TTC549 (cell line): Measurements from ENCODE around the gene ARHGAP32.

ENCODE experiments used
- FAIRE-seq: peaks from 2 replicates; lab custom pipeline; 2012; peaks lifted over from hg19 to GRCh38; lab: Jason Lieb, UNC

Gene ARHGAP32

DNA sequence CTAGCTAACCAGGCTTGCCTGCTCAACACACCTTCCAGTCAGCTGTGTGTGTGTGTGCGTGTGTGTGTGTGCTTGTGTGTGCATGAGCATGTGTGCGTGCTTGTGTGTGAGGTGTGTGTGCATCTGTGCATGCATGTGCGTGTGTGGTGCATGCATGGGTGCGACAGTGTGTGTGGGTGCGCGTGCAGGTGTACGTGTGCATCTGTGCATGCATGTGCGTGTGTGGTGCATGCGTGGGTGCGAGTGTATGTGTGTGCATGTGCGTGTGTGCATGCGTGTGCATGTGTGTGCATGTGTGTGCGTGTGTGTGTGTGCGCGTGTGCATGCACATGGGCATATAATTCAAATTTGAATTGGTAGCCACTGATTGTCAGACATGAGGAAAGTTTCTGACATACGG, 239.0 kb downstream of the ARHGAP32 start:
- FAIRE-seq: no peak

DNA sequence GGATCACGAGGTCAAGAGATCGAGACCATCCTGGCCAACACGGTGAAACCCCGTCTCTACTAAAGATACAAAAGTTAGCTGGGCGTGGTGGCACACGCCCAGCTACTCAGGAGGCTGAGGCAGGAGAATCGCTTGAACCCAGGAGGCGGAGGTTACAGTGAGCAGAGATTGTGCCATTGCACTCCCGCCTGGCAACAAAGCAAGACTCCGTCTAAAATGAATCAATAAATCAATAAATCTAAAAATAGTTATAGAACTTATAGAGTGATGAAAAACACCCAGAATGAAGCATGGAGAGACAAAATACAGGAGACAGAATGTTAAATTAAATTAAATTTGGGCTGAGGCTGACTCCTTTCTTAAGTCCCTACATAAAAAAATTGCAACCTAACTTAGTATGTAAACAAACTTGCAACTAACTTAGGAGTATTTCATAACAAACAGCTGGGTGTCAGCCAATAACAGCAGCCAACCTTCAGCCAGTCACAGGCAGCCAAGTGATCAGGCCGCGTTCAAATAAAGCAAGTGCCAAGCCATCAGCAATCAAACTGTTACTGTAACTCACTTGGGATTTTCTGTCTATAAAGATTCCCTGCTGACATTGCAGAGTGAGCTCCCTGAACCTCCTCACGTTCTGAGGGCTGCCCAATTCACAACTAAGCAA, 242.2 kb downstream of the ARHGAP32 start:
- FAIRE-seq: no peak

DNA sequence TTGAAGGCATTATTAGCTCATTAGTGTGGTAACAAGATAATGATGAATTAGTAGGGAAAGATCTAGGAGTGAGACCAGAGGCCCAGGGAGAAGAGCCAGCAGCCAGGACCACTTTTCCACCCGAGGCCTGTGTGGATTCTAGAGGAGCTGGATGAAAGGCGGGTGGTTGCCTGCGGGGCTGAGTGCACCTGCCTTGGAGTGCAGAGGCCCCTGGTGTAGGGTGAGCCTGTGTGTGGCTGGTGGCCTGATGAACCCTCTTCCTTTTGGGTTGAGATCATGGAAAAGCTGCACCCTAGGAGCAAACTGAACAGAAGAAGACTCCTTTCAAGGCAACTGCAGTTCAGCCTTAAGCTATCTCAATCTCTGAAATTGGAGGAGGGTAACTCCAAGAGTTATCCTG, 243.5 kb downstream of the ARHGAP32 start:
- FAIRE-seq: no peak

DNA sequence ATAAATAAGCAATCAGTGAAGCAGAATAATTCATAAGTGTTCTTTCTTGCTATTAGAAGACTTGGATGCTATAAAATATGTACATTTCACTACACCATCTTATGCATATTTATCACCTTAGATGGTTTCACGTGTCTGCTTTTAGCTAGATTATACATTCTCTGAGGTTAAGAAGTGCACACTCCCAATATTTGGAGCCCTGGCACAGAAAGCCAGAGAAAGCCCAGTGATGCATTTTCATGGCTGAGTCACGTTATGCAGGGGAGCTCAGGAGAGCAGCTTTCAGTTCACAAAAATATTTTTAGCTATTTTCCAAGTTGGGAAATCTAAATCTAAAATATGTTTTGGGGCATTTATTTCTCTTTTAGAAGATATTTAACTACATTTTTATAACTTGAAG, 244.4 kb downstream of the ARHGAP32 start:
- FAIRE-seq: no peak

DNA sequence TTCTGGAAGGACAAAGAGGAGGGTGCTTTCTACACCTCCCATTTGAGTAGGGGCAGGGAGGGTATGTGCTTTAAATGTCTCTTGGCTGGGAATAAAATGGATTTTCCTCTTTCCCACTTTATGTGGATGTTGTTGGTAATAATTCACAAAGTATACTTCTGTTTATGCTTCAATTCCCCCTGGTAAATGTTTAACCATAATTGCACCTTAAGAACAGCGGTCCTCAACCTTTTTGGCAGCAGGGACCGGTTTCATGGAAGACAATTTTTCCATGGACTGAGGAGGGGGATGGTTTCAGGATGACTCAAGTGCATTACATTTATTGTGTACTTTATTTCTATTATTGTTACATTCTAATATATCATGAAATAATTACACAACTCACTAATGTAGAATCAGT, 245.5 kb downstream of the ARHGAP32 start:
- FAIRE-seq: no peak

DNA sequence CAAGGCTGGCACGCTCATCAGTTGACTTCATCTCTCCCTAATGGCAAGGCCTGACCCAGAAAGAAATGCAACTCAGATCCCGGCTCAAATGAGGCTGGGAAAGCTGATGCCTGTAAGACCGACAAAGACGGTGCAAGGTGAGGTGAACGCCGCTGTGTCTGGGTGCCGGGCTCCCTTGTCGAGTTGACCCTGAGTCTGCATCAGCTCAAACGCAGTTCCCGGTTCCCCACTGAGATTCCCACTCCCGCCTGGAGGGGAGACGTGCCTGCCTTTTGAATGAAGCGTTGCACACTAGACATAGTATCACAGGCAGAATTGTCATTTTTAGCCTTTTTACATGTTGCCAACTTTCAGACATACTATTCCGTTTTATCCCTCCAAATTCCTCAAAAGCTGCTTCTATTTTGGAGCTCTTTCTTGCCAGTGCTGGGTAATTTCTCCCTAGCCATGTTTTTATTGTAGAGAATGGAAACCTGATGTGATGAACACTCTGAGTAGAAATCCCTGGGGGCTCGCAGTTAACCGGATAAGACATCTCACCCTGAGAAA, 248.6 kb downstream of the ARHGAP32 start:
- no peak for FAIRE-seq

DNA sequence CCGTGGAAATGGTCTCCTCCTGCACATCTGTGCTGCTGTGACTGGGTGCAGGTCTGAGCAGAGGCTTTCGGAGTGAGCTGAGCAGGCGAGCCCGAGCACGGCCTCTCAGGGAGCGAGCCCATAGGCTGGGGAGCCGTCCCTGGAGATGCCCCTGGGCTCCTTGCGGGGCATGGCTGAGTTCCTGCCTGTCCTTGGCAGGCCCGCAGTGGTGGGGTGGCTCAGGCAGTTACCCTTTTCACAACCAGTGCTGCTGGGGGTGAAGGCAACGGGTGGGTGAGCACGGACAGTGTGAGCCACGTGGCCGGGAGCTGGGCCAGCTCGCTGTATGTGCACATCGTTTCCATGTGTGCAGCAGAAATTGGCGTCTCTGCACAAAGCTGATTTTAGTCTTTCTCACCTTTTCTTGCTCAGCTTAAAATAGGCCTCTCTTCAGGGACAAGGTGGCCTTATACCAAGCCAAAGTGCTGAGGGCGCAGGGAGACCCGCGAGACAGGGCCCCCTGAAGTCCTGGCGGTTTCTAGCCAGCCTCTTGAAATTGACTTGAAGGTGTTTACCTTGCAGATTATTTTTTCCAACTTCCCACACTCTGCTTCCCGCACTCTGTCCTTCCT, 249.2 kb downstream of the ARHGAP32 start, which contains the start of gene TP53AIP1:
Gene TP53AIP1 (minus strand): TSS at position 55 of the 611 bp plus-strand sequence. CDS start 5,053 bp downstream, outside the sequence.
- FAIRE-seq: no peak

DNA sequence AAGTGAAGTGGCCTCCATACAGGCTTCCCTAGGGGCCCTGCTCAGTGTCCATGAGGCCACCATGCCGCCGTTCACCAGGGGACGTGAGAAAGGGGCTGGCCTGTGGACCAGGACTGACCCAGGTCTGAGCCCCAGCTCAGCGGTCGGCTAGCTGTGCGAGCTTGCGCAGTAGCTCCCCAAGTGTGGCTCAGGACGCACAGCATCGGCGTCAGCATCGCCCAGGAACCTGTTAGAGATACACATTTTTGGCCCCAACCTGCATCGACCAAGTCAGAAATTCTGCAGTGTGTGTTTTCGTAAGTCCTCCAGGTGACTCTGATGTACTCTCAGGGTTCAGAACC, 249.9 kb downstream of the ARHGAP32 start:
- FAIRE-seq: no peak

DNA sequence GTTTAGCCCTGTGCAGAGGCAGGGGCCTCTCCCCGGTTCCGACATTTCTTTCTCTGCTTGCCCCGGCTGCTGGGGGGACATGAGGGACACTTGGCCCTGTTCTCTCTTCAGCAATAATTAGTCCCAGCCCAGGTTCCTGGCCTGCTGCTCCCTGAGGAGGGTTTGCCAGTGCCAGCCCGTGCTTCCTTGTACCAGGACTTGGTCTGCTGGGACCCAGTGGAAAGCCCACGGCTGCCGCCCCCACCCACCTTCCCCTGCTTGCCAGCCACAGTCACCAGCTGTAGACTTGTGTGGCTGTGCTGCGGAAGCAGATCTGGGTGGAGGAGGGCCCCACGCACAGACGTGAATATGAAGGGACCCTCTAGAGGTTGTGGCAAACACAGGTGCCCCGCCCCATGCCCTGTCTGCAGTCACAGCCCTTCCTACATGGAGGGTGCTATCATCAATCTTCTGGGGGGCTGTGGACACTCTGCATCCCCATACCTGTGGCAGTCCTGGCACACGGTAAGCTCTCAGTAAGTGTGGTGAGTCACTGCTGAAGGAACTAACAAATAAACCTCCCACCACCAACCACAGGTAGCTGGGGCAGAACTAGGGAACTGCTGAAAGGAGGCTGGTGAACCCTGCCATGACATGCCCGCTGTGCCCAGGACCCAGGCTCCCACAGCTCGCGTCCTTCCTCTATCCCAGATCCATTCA, 250.4 kb downstream of the ARHGAP32 start:
- FAIRE-seq: no peak

DNA sequence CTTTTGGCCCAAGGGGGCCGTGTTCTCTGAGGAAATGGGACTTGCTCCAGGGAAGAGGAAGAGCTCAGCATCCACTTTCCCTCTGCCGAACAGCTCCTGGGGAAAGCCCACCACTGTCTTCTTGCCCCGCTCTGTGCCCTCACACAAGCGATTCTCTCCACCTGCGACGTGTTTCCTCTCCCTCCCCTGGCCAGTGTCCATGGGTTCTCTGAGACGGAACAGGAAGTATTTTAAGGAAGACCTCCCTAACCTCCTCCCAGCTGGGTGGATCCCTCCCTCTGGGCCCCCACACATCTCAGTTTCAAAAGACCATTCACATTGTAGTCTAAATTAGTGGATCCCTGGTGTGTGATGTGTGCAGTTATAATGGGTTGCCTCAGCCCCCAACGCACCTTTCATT, 251.0 kb downstream of the ARHGAP32 start:
- no peak for FAIRE-seq

DNA sequence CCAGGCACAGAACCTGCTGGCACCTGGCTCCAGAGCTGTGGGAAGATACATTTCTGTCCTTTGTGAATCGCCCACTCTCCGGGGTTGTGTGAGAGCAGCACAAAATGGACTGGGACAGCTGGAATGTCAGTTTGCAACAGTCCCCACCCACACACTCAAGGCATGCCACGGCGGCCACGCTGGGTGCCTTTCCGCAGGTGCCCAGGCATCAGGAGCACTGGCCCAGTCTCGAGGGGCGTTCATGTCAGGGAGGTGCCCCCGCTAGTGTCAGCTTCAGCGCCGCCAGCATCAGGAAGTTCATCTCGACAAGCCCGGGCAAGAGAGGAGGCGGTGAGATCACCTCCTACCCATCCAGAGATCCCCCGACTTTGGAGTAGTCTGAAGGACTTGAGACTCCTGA, 251.5 kb downstream of the ARHGAP32 start:
- no peak for FAIRE-seq

DNA sequence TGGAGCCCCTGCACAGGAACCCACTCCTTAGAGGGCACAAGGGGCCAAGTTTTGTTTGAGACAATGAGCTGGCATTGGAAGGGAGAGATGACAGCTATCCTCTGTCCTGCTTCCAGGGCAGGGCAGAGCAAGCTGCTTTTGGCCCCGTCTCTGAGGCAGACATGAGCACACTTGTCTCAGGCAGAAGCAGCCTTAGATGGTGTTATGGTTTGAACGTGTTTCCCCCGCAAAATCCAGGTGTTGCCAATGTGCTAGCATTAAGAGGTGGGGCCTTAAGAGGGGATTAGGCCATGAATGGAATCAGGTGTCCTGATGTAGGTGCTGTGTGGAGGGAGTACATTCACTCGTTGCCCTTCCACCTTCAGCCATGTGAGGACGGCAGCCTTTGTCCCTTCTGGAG, 252.0 kb downstream of the ARHGAP32 start:
- no peak for FAIRE-seq

DNA sequence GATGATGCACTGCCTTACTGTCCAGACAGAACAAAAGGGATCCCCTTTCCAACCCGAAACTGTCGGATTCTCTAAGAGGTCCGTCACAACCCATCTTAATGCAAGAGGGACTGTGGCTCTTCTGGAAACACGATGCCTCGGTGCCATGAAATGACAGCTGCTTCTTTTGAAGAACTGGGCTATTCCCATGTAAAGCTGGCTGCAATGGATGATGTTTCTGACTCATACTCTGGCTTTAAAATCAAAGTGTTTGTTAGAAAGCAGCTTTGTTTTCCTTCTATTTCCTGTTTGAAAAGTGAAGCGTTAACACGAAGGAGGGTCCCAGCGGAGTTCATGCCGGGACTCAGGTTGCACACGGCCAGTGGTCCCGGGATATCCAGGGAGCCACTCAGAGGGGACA, 252.5 kb downstream of the ARHGAP32 start:
- no peak for FAIRE-seq

DNA sequence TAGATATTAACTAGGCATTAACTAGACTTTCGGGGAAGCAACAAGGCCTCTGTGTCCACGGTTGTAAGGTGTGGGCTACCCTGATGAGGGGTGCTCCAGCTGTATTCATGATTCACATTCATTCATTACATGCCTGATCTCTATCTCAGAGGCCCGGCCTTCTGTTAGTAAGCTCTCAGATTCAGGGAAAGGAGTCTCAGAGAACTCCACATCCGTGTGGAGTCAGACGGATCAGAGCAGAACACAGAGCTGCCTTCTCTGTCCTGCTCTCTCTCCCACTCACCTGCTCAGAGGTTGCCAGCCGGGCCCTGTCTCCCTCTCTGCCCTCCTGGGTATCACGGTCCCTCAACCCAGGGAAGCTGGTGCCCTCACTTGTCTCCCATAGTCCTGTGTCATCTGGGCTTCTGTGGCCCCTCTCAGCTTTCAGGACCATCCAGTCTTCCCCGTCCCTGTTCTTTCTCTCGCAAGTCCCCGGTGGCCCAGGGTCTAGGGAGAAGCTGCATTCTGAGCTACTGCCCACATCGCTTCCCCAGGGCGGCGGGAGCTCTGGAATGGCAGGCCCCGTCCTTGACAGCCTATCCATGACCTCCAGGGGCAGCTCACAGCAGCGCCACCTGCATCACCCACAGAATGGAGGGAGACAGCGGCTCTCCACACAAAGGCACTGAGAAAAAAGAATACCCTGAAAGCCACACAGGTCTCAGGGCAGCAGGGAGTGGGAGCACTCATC, 253.8 kb downstream of the ARHGAP32 start:
- no peak for FAIRE-seq

DNA sequence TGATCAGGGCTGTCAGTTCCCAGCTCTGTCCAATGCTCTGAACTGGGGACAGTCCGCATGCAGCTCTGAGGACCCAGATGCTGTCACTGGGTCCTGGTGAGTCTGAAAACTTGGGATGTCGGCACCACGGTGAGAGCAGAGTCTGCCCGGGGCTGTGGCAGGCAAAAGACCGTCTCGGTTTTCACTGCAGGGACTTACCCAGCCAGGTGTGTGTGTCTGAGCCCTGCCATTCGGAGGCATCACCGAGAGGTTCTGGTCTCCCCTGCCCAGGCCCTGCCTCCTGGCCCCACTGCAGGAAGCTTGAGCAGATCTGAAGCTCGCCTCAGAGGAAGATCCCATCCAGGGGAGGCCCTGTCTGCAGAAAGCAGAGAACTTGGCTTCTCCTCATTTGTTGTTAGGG, 254.6 kb downstream of the ARHGAP32 start:
- no peak for FAIRE-seq

DNA sequence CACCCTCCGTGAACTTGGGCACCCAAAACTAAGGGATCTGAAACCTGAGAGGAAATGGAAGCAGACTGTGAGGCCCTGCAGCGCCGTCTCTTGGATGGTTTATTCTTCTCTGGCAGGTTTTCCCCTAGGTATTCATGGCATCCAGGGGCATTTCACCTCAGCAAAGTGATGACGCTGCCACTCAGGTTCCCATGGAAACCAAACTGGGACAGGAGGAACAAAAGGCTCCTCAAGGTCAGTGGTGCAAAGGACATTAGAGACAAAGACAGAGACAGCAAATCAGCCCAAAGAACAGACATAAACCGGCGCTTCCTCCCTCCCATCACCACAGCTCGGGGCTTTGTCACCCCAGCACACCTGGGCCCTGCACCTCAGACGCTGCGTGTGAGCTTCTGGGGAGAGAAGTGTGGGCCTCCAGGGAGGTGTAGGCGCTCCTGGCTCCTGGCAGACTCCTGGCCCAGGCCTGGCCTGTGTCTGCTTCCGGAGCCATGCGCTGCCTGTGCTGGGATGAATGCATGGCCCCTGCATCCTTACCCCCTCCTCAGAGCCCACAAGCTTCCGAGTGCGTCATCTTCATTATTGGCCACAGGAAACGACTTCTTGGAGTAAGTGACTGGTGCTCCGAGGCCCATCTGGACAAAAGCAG, 255.4 kb downstream of the ARHGAP32 start:
- FAIRE-seq: no peak

DNA sequence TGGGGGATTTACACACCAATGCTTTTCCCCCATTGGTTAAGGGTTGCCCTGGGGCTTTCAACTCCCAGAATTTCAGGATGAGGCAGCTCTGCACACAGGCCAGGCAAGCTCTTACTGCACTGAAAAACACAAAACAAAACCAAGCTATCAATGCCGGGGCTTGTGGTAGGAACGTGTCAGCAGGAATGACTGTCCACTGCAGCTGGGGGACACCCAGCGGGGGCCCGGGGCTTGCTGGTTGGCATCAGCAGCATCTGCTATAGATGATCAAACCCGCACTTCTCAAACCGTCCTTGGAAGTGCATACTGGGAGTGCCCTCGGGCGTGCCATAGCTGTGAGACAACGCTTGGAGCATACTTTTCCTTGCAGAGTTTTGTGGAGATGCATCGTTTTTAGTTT, 257.2 kb downstream of the ARHGAP32 start:
- FAIRE-seq: no peak

DNA sequence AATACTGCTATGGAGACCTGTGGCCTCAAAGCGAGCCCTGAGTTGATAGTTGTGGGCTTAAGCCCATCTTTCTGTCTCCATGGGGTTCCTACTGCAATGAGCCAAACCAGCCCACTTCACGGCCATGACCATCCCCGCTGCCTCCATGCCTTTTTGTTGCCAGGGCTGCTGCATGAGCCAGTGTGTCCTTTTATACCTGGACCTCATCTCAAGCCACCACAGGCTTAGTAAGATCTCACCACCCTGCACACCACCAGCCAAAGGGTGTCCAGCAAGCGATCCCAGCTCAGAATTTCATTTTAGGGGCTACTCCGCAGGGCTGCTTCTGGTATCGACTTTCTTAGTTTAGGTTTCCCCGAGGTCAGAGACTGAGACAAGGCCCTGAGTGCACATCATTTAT, 257.8 kb downstream of the ARHGAP32 start:
- FAIRE-seq: no peak

DNA sequence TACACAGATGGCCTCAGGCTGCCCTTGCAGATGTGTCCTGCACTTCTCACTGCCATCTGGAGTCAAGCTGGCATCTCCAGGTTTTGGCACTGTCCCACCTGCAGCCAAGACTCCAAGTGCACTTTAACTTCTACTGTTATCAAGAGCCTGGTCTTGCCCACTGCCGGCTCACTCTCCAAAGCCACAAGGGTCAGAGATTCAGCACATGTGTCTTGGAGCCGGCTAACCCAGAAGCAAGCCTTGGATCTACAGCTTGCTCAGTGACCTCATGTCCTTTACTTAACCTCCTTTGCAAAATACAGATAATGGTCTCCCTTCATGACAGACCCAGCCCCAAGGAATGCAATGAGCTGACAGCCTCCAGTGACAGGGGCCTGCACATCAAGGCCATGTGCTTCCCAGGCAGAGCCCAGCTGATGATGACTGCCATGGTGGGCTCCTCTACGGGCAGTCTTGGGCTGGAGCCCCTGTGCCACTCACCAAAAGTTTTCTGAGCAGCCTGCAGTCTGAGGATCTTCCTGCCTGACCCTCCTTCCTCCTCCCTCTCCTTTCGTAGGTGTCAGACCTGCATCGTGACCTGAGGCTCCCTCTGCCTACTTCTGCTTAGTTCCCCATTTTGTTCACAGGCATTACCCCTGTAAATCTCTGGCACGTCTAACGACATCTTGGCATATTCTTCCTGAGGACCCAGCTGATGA, 258.5 kb downstream of the ARHGAP32 start:
- FAIRE-seq: no peak

DNA sequence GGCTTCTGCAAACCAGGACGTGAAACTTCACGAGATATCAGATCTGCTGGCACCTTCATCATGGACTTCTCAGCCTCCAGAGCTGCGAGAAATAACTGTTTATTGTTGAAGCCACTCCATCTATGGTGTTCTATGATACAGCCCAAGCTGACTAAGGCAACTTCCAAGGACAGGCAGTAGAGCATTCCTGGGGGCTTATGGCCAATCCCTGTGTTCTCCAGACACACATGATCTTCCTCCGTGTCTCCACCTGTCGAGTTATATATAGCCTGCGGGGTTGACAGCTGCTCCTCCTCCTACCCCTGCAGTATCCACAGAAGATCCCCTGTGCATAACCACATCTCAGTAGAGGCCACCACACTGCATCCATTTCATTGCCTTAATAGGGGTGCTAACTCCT, 260.5 kb downstream of the ARHGAP32 start:
- no peak for FAIRE-seq

DNA sequence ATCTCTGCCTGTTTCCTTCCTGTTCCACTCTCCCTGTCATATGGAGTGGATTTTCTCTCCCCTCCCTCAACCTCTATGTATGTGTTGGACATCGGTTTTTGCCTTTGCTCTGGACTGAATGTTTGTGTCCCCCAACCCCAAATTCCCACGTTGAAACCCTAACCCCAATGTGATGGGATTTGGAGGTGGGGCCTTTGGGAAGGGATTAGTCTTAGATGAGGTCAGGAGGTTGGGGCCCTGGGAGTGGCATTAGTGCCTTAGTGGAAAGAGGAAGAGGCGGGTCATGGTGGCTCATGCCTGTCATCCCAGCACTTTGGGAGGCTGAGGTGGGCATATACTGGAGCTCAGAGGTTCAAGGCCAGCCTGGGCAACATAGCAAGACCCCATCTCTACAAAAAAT, 261.1 kb downstream of the ARHGAP32 start:
- no peak for FAIRE-seq

DNA sequence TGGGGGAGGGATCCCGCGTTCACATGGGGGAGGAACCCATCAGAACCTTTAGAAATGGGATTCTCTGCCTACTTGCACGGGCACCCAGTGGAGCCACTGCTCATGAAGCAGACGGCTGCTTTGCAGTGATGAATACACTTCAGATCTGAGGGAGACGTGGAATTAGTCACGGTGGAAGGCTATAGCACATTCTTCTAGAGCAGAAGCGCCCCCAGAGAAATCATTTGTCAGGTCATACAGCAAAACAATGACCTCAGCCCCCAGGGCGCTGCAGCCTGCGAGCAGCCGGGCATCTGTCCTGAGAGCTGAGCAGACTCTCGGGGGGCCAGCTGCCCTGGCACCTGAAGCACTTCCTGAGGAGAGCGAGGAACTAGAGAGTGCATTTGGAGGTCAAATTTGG, 262.1 kb downstream of the ARHGAP32 start:
- no peak for FAIRE-seq
